C1 segment of cervical spinal cord (tissue), 14 donors: ENCODE results near the gene KIFC3.
"Not testable (repeated sequence)": the region's sequence is repeated elsewhere in the genome, so short reads cannot be mapped to it uniquely, and the experiment has no call there.

ENCODE experiments used
- DNase-seq, 14 donors: peaks; one replicate each; lab custom pipeline; 2025; lab: John Stamatoyannopoulos, UW

KIFC3 gene

DNA sequence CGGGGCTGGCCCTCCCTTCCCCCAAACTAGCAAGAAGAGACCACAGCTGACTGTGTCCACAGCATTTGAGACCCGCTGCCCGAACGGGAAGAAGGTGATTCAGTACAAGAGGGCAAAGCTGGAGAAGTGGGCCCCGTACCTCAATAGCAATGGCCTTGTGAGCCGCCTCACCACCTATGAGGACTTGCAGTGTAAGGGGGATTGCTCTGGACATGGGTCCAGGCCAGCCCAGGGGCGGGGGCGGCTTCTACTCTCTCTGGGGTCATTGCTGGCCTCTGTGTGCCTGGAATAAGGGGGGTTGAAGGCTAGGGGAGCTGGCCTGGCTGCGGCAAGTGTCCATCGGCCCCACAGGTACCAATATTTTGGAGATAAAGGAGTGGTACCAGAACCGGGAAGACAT, 79.6 kb downstream of the KIFC3 start:
- DNase-seq: peak in 1 of 14 donors; percentile 6

DNA sequence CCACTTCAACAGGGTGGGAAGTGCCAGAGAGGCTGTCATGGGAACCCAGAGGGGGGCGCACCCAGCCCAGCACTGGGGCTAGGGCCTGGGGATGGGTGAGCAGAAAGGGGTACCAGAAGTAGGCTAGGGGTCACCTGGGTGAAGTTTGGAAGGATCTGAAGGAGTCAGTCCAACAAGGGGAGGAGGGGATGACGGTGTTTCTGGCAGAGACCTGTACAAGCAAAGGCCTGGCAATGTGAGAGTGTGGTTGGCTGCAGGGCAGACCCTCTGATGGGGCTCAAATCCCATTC, 80.1 kb downstream of the KIFC3 start:
- no peak for DNase-seq

GRCh38 chr16:57721356-57722209, 80.7 kb downstream of the KIFC3 start:
- no peak for DNase-seq

DNA sequence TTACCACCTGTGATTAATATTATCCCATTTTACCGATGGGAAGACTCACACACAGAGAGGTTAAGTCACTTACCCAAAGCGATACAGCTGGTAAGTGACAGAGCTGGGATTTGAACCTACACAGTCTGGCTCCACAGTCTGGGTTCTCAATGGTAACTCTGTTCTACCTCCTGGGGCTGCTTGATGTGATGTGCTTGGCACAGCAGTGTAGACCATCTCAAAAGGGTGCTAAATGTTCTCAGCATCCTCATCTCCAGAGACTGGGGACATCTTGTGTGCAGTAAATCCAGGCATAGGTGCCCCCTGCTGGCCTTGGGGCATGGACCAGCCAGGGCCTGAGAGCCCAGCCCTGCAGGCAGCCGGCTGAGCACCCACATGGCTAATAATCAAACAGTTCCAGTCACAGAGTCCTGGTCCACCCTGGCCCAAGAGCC, 82.1 kb downstream of the KIFC3 start:
- peak in 6 of 14 donors; percentile 2 to 48 (median 14) for DNase-seq

- DNase-seq: no peak
These were observed 88.2 kb downstream of the KIFC3 start for GRCh38 chr16:57714047-57714446.

DNA sequence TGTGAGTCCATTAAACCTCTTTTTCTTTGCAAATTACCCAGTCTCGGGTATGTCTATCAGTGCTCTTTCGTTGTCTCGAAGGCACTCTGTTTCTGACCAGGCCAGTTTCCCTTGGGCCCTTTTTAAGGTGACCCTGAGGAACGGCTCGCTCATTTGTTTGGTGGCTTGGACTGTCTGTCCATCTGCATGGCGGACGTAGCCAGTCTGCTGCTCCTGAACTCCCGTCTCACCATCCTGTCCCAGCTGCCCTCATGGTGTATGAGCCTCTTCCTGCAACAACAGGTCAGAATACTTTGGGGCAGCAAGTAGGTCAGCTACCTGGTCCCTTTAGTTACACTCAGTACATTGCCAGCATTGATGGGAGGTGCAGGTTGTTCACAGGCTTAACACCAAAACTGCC, 88.7 kb downstream of the KIFC3 start:
- DNase-seq: no peak

GRCh38 chr16:57712569-57712968, 89.7 kb downstream of the KIFC3 start:
- DNase-seq: not testable (repeated sequence)

- DNase-seq: no peak
These were observed 90.3 kb downstream of the KIFC3 start for GRCh38 chr16:57711993-57712392.

DNA sequence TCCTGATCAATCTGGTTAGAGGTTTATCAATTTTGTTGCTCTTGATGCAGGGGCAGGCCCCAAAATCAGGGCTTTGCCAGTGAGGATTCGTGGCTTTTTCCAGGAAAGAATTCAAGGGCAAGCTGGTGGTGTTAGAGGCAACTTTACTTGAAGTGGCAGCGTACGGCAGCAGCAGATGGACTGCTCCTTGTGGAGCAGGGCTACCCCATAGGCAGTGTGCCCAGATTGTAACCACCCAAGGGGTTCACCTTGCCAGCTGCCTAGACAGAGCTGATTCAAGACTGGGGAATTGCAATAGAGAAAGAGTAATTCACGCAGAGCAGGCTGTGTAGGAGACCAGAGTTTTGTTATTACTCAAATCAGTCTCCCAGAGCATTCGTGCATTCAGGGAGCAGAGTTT, 90.9 kb downstream of the KIFC3 start:
- DNase-seq: peak in 1 of 14 donors; percentile 4

DNA sequence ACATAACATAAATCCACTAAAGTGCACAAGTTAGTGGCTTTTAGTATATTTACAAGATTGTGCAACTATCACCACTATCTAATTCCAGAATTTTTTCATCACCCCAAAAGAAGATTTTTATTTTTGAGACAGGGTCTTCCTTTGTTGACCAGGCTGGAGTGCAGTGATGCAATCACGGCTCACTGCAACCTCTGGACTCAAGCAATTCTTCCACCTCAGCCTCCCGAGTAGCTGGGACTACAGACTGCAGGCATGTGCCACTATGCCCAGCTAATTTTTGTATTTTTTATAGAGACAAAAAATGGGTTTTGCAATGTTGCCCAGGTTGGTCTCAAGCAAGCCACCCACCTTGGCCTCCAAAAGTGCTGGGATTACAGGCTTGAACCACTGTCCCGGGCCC, 92.6 kb downstream of the KIFC3 start:
- no peak for DNase-seq
